Measurements from ENCODE around the gene COLEC11.

Gene COLEC11

GRCh38 chr2:3675687-3676086, 80.8 kb downstream of the COLEC11 start:
- no peak for DNase-seq (ENCODE audit: low spot score)
- in situ Hi-C loops (cut with MboI; ENCODE audit: low sequenced_read_pairs, unreplicated experiment): no loop called here
- TF ChIP-seq, protein P1, sequence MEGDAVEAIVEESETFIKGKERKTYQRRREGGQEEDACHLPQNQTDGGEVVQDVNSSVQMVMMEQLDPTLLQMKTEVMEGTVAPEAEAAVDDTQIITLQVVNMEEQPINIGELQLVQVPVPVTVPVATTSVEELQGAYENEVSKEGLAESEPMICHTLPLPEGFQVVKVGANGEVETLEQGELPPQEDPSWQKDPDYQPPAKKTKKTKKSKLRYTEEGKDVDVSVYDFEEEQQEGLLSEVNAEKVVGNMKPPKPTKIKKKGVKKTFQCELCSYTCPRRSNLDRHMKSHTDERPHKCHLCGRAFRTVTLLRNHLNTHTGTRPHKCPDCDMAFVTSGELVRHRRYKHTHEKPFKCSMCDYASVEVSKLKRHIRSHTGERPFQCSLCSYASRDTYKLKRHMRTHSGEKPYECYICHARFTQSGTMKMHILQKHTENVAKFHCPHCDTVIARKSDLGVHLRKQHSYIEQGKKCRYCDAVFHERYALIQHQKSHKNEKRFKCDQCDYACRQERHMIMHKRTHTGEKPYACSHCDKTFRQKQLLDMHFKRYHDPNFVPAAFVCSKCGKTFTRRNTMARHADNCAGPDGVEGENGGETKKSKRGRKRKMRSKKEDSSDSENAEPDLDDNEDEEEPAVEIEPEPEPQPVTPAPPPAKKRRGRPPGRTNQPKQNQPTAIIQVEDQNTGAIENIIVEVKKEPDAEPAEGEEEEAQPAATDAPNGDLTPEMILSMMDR (IDR thresholded peaks at IDR 0.05; ENCODE audit: borderline replicate concordance, control extremely low read depth, extremely low read depth, insufficient read depth, missing control alignments): no peak

- in situ Hi-C loops (cut with MboI; ENCODE audit: low sequenced_read_pairs, unreplicated experiment): no loop called here
- TF ChIP-seq, protein P1 (IDR thresholded peaks at IDR 0.05; ENCODE audit: borderline replicate concordance, control extremely low read depth, extremely low read depth, insufficient read depth, missing control alignments): no peak
- no peak for DNase-seq (ENCODE audit: low spot score)
Observed at GRCh38 chr2:3677436-3677835, 82.5 kb downstream of the COLEC11 start.

DNA sequence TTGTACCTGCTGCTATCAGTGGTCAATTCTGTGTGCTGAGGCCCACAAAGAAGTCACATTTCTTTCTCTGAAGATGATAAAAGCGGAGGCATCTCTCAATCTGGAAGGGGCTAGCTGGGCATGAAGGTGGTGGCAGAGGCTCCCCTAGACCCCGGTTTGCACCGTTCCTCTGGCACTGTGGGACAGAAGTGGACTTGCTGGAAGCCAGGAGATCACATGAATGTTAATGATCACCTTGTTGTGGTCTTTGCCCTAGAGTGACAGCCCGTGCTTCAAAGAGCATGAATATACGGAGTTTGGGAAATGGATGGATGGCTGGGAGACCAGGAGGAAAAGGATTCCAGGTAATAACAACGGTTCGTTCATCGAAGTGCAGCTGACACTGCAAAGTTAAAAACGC, 83.3 kb downstream of the COLEC11 start:
- no peak for DNase-seq (ENCODE audit: low spot score)
- in situ Hi-C loops (cut with MboI; ENCODE audit: low sequenced_read_pairs, unreplicated experiment): no loop called here
- TF ChIP-seq, protein P1 (IDR thresholded peaks at IDR 0.05; ENCODE audit: borderline replicate concordance, control extremely low read depth, extremely low read depth, insufficient read depth, missing control alignments): no peak

DNA sequence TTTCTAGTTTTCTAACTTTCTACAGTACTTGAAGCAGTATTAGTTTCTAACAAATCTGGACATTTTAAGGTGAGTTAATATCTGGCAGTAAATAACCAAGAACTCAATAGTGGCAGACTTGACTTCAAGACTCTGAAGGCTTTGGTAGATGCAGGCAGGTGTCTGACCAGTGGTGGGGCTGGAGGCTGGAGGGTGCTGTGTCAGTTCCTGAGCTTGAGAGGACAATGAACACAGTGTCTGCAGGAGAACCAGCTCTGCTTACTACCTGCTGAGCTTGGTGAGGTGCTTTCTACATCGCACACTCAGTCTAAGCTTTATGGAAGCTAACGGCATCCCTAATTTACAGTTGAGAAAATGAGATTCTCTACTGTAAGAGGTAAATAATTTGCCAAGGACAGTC, 84.3 kb downstream of the COLEC11 start:
- TF ChIP-seq, protein P1 (IDR thresholded peaks at IDR 0.05; ENCODE audit: borderline replicate concordance, control extremely low read depth, extremely low read depth, insufficient read depth, missing control alignments): no peak
- no peak for DNase-seq (ENCODE audit: low spot score)
- in situ Hi-C loops (cut with MboI; ENCODE audit: low sequenced_read_pairs, unreplicated experiment): no loop called here

- DNase-seq (ENCODE audit: low spot score): no peak
- in situ Hi-C loops (cut with MboI; ENCODE audit: low sequenced_read_pairs, unreplicated experiment): no loop called here
- TF ChIP-seq, protein P1 (IDR thresholded peaks at IDR 0.05; ENCODE audit: borderline replicate concordance, control extremely low read depth, extremely low read depth, insufficient read depth, missing control alignments): no peak
Observed at GRCh38 chr2:3679616-3680393, 84.9 kb downstream of the COLEC11 start.

GRCh38 chr2:3680548-3681345, 85.8 kb downstream of the COLEC11 start:
- no peak for DNase-seq (ENCODE audit: low spot score)
- in situ Hi-C loops (cut with MboI; ENCODE audit: low sequenced_read_pairs, unreplicated experiment): no loop called here
- TF ChIP-seq, protein P1 (IDR thresholded peaks at IDR 0.05; ENCODE audit: borderline replicate concordance, control extremely low read depth, extremely low read depth, insufficient read depth, missing control alignments): no peak
